HG02571 (cell line): Measurements from ENCODE around the gene HCN1.

Experiments
- ATAC-seq: cut with Tn5 transposase; IDR thresholded peaks from one replicate; pipeline ENCODE4 v1.9.1; 2021; ENCODE audit warnings: mild to moderate bottlenecking, moderate library complexity; ENCODE audit not compliant: unreplicated experiment

HCN1 gene

GRCh38 chr5:45696206-45696836, at the start of gene HCN1:
Gene HCN1, minus strand, starts transcription at chr5:45696380.
- ATAC-seq, result no peak

- no peak for ATAC-seq
Observed at GRCh38 chr5:45741110-45741509, 44.9 kb upstream of the HCN1 start.

- ATAC-seq, result no peak
Observed at GRCh38 chr5:45737153-45737552, 41.0 kb upstream of the HCN1 start.

- ATAC-seq, result no peak
Observed at GRCh38 chr5:45725537-45725936, 29.4 kb upstream of the HCN1 start.

- no peak for ATAC-seq
Observed at GRCh38 chr5:45697201-45697600, 1.0 kb upstream of the HCN1 start.

GRCh38 chr5:45695804-45696156, 400 bp downstream of the HCN1 start:
- ATAC-seq, result no peak

GRCh38 chr5:45694971-45695803, 993 bp downstream of the HCN1 start:
- ATAC-seq, result no peak

- no peak for ATAC-seq
Observed at GRCh38 chr5:45694255-45694814, 1.8 kb downstream of the HCN1 start.

- no peak for ATAC-seq
Observed at GRCh38 chr5:45692481-45692880, 3.7 kb downstream of the HCN1 start.

- ATAC-seq, result no peak
Observed at GRCh38 chr5:45691656-45692055, 4.5 kb downstream of the HCN1 start.

GRCh38 chr5:45687701-45688100, 8.5 kb downstream of the HCN1 start:
- no peak for ATAC-seq

GRCh38 chr5:45686620-45687019, 9.6 kb downstream of the HCN1 start:
- no peak for ATAC-seq

- ATAC-seq, result no peak
Observed at GRCh38 chr5:45684118-45684517, 12.1 kb downstream of the HCN1 start.

GRCh38 chr5:45680950-45681349, 15.2 kb downstream of the HCN1 start:
- no peak for ATAC-seq

GRCh38 chr5:45677524-45677923, 18.7 kb downstream of the HCN1 start:
- ATAC-seq, result no peak

- ATAC-seq, result no peak
Observed at GRCh38 chr5:45672271-45672670, 23.9 kb downstream of the HCN1 start.

- no peak for ATAC-seq
Observed at GRCh38 chr5:45648744-45649143, 47.4 kb downstream of the HCN1 start.

GRCh38 chr5:45643056-45643455, 53.1 kb downstream of the HCN1 start:
- no peak for ATAC-seq

- no peak for ATAC-seq
Observed at GRCh38 chr5:45642370-45642769, 53.8 kb downstream of the HCN1 start.

GRCh38 chr5:45639040-45639439, 57.1 kb downstream of the HCN1 start:
- no peak for ATAC-seq

- no peak for ATAC-seq
Observed at GRCh38 chr5:45627076-45627656, 69.0 kb downstream of the HCN1 start.

GRCh38 chr5:45623832-45624231, 72.3 kb downstream of the HCN1 start:
- ATAC-seq, result no peak
